Activated CD8-positive, alpha-beta T cell treated with anti-CD3 and anti-CD28 coated beads for 36 hours (primary cell): Measurements from ENCODE around the gene CASKIN1. TPM values are rescaled to one million over a fixed set of nuclear protein-coding genes. Genes with fewer than 3 reads are reported as not detected.
"Not testable (repeated sequence)": the region's sequence is repeated elsewhere in the genome, so short reads cannot be mapped to it uniquely, and the experiment has no call there.

ENCODE experiments used
- ATAC-seq: fragments of 200-7000 bp; cut with Tn5 transposase; one replicate; pipeline ENCODE4 v1.10.0; 2021; ENCODE audit warnings: mild to moderate bottlenecking, moderate library complexity
- CTCF ChIA-PET: fragments of 350-600 bp; sonication (Branson Sonifier 250); formaldehyde crosslinking; loops from one replicate; lab custom pipeline; 2021; ENCODE audit warnings: antibody characterized with exemption; lab: Charles Lee
- POLR2A ChIA-PET: fragments of 350-600 bp; sonication (Branson Sonifier 250); formaldehyde crosslinking; loops from one replicate; lab custom pipeline; 2021; ENCODE audit warnings: antibody characterized with exemption; lab: Charles Lee
- DNase-seq: peaks from one replicate; pipeline ENCODE4 v3.0.0-alpha.2; 2020
- H3K27ac Mint-ChIP-seq: one replicate; pipeline ENCODE4 v1.8.0; 2021; ENCODE audit warnings: mild to moderate bottlenecking, mixed read lengths
- H3K27me3 Mint-ChIP-seq: one replicate; pipeline ENCODE4 v1.8.0; 2021; ENCODE audit warnings: mixed read lengths
- H3K36me3 Mint-ChIP-seq: one replicate; pipeline ENCODE4 v1.8.0; 2021; ENCODE audit warnings: low read depth, mixed read lengths
- H3K4me1 Mint-ChIP-seq: one replicate; pipeline ENCODE4 v1.8.0; 2021; ENCODE audit warnings: low read depth, mixed read lengths
- H3K4me3 Mint-ChIP-seq: one replicate; pipeline ENCODE4 v1.8.0; 2021; ENCODE audit warnings: mild to moderate bottlenecking, moderate library complexity, mixed read lengths
- H3K9me3 Mint-ChIP-seq: one replicate; pipeline ENCODE4 v1.8.0; 2021; ENCODE audit warnings: mixed read lengths
- intact Hi-C: fragments of 100-400 bp; cut with micrococcal nuclease; formaldehyde crosslinking; loops from one replicate; pipeline ENCODE4 v1.10.0; 2022
- total RNA-seq, 2 experiments: library from RNA; stranded (reverse); gene quantifications; one replicate each; pipeline ENCODE4 v1.2.3, GENCODE V29; 2021
- TF ChIP-seq, protein P1 (sequence below): fragments of 200-600 bp; IDR thresholded peaks from one replicate; pipeline ENCODE4 v1.8.0; 2022; ENCODE audit warnings: antibody characterized with exemption, mild to moderate bottlenecking

The CASKIN1 gene
- total RNA-seq, 2 experiments from 2014 or later = 4.4 to 7.2 TPM

DNA sequence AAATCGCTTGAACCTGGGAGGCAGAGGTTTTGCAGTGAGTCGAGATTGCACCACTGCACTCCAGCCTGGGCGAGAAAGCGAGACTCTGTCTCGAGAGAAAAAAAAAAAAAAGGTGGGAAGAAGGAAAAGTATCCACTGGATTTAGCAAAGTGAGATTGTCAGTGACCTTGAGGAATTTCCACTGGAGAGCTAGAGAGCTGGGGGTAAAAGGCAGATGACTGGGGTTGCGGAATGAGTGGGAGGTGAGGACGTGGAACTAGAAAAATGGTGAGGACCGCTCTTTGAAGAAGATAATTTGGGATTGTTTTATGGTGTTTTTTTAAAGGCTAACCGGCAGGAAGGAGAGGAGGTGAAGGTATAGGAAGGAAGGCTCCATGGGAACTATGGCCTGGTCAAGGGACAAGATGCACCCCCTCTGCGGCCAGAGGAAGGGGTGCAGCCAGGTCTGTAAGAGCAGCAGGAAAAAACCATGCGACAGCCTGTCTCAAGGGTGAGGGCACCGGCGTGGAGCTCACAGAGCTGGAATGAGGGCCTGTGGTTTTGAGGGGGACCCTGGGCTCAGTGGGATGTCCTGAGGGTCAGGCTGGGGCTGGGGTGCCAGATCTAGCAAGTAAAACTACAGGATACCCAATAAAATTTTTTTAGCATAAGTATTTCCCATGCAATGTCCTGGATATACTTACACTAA is 8.2 kb upstream of the CASKIN1 start:
- intact Hi-C loops = no loop called here
- Mint-ChIP-seq H3K4me1 (peaks cover 17% of the 10 kb centered on the region), H3K9me3 (no peaks in the 10 kb centered on the region), H3K27me3 (no peaks in the 10 kb centered on the region), H3K4me3 (peak overlapping the region; percentile 88), H3K36me3 (peaks cover 27% of the 10 kb centered on the region), H3K27ac (peak overlapping the region; percentile 69)
- TF ChIP-seq, protein P1, sequence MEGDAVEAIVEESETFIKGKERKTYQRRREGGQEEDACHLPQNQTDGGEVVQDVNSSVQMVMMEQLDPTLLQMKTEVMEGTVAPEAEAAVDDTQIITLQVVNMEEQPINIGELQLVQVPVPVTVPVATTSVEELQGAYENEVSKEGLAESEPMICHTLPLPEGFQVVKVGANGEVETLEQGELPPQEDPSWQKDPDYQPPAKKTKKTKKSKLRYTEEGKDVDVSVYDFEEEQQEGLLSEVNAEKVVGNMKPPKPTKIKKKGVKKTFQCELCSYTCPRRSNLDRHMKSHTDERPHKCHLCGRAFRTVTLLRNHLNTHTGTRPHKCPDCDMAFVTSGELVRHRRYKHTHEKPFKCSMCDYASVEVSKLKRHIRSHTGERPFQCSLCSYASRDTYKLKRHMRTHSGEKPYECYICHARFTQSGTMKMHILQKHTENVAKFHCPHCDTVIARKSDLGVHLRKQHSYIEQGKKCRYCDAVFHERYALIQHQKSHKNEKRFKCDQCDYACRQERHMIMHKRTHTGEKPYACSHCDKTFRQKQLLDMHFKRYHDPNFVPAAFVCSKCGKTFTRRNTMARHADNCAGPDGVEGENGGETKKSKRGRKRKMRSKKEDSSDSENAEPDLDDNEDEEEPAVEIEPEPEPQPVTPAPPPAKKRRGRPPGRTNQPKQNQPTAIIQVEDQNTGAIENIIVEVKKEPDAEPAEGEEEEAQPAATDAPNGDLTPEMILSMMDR = no peak
- POLR2A ChIA-PET = interaction anchor here (0.6 to 10.2 kb wide), 9 partner anchors 9 to 824 kb away, joined by 3 to 95 read pairs (median 5); partner anchors contain the start of genes ECI1 and TRAF7
- DNase-seq (no peak), ATAC-seq (peak; percentile 0)
- CTCF ChIA-PET = interaction anchor here (2.0 kb wide), 1 partner anchor 10 kb away, joined by 11 read pairs; no protein-coding TSS in a partner anchor

DNA sequence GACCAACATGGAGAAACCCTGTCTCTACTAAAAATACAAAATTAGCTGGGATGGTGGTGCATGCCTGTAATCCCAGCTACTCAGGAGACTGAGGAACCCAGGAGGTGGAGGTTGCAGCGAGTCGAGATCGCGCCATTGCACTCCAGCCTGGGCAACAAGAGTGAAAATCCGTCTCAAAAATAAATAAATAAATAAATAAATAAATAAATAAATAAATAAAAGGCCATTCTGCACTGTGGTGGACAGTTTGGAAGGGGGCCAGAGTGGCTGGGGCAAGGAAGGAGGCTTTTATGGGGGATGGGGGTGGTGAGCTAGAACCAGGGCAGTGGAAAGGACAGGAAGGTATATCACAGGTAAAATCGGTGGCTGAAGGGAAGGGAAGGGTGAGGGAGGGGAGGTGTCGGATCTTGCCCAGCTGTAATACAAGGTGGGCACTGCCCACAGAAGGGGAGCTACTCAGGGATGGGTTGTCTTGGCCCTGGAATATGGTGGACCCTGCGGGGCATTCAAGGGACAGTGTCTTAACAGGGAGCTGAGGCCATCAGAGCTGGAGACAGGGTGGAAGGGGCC is 6.8 kb upstream of the CASKIN1 start:
- H3K9me3 Mint-ChIP-seq, intact Hi-C loops, DNase-seq, ATAC-seq, H3K27ac Mint-ChIP-seq, H3K27me3 Mint-ChIP-seq: not testable (repeated sequence)
- Mint-ChIP-seq H3K4me1 (peaks cover 17% of the 10 kb centered on the region), H3K36me3 (peaks cover 21% of the 10 kb centered on the region), H3K4me3 (peak overlapping the region; percentile 88)
- ChIA-PET CTCF (interaction anchor here (0.6 to 2.0 kb wide), 2 partner anchors 8 to 233 kb away, joined by 3 to 11 read pairs; no protein-coding TSS in a partner anchor), POLR2A (interaction anchor here (1.3 to 10.2 kb wide), 4 partner anchors 9 to 48 kb away, joined by 3 to 95 read pairs (median 6); partner anchors contain the start of genes E4F1, ECI1 and TRAF7)

DNA sequence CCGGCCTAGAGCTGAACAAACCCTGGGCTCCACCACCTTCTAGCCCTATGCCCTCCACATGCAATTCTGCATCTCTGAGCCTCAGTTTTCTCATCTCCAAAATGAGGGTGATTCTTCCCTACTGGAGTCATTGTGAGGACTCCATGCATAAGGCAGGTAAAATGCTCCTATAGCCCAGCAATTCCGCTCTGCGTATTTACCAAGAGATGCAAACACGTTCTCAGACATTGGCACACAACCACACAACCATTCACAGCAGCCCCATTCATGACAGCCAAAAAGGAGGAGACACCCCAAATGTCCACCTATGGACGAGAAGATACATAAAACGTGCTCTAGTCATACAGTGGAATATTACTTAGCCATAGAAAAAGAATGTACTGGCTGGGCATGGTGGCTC is 3.9 kb upstream of the CASKIN1 start:
- ChIA-PET POLR2A (interaction anchor here (3.6 kb wide), 1 partner anchor 45 kb away, joined by 18 read pairs; the partner anchor contains the start of gene TRAF7), CTCF (no interaction called here)
- DNase-seq (no peak), ATAC-seq (no peak)
- intact Hi-C loops = no loop called here
- Mint-ChIP-seq H3K27ac (no peak overlapping the region), H3K27me3 (peaks cover 17% of the 10 kb centered on the region), H3K9me3 (no peaks in the 10 kb centered on the region), H3K4me3 (no peak overlapping the region), H3K4me1 (peaks cover 6% of the 10 kb centered on the region), H3K36me3 (no peaks in the 10 kb centered on the region)
- TF ChIP-seq, protein P1 = no peak

DNA sequence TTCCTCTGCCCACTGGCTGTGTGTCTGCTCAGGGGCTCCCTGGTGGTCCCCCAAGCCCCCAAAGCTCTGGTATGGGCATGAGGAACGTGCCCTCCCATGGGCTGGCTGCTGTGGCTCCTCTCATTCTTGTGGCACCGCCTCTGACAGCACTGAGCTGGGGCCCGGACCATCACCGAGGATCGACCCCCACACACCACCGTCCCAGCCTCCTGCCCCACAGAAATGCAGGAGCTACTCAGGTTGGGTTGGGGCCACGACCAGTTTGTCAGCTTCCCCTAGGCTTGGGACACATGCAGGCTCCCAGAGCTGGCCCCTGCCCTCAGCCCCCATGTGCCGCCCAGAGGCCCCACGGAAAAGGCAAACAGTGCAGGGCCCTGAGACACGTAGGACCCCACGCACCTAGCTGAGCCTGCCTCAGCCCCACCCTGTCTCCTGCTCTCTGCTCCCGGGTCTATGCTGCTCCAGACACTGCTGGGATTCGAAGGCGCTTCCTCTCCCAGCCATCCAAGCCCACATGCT is 3.3 kb upstream of the CASKIN1 start:
- ChIA-PET POLR2A (interaction anchor here (3.6 kb wide), 1 partner anchor 44 kb away, joined by 18 read pairs; the partner anchor contains the start of gene TRAF7), CTCF (no interaction called here)
- H3K27ac Mint-ChIP-seq = no peak overlapping the region
- H3K4me3 Mint-ChIP-seq = no peak overlapping the region
- peaks cover 7% of the 10 kb centered on the region for H3K4me1 Mint-ChIP-seq
- ATAC-seq = no peak
- H3K27me3 Mint-ChIP-seq = peaks cover 23% of the 10 kb centered on the region
- DNase-seq = no peak
- no peaks in the 10 kb centered on the region for H3K36me3 Mint-ChIP-seq
- intact Hi-C loops = no loop called here
- no peaks in the 10 kb centered on the region for H3K9me3 Mint-ChIP-seq
- TF ChIP-seq, protein P1 = no peak

DNA sequence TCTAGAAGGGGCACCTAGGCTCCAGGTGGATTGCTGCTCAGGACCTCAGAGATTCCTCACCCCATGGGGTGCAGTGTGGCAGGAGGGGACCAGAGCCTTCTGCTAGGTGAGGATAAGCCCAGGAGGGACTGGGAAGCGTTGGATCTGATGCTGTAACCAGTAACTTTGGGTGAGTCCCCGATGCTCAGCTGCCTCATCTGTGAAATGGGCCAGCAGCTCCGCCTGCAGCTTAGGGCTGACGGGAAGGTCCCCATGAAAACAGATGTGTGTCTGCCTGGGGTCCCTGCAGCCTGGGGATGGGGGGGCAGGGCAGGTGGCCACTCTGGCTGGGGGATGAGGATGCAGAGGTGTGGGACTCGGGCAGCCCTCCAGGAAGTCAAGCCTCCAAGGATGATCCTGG is 2.7 kb upstream of the CASKIN1 start:
- H3K27ac Mint-ChIP-seq = no peak overlapping the region
- H3K27me3 Mint-ChIP-seq = peaks cover 23% of the 10 kb centered on the region
- H3K4me1 Mint-ChIP-seq = peaks cover 3% of the 10 kb centered on the region
- ATAC-seq (no peak), DNase-seq (no peak)
- ChIA-PET CTCF (no interaction called here), POLR2A (interaction anchor here (1.2 to 3.6 kb wide), 2 partner anchors 44 to 52 kb away, joined by 3 to 18 read pairs; partner anchors contain the start of genes ECI1 and TRAF7)
- TF ChIP-seq, protein P1 = no peak
- no peaks in the 10 kb centered on the region for H3K36me3 Mint-ChIP-seq
- intact Hi-C loops = no loop called here
- H3K4me3 Mint-ChIP-seq = no peak overlapping the region
- H3K9me3 Mint-ChIP-seq = no peaks in the 10 kb centered on the region
